GM15510 (cell line): ENCODE data around the gene TOMM40L.

Source experiments
- POLR2A ChIP-seq: IDR thresholded peaks from 3 replicates; pipeline ENCODE4 v1.6.1; 2011; ENCODE audit warnings: borderline replicate concordance; ENCODE audit not compliant: insufficient read length; ENCODE audit errors: extremely low read depth

The TOMM40L gene

GRCh38 chr1:161192476-161193465 is 33.1 kb upstream of the TOMM40L start:
- TF ChIP-seq POLR2A, result no peak

- no peak for TF ChIP-seq POLR2A
These were observed 32.2 kb upstream of the TOMM40L start for GRCh38 chr1:161193561-161194235.

GRCh38 chr1:161195171-161195570 is 30.7 kb upstream of the TOMM40L start:
- TF ChIP-seq POLR2A, result no peak

- no peak for TF ChIP-seq POLR2A
These were observed 29.7 kb upstream of the TOMM40L start for GRCh38 chr1:161196111-161196510.

GRCh38 chr1:161196521-161197451 is 29.1 kb upstream of the TOMM40L start:
- TF ChIP-seq POLR2A, result no peak

GRCh38 chr1:161197560-161198193 is 28.2 kb upstream of the TOMM40L start:
- no peak for TF ChIP-seq POLR2A

- TF ChIP-seq POLR2A, result no peak
These were observed 27.5 kb upstream of the TOMM40L start for GRCh38 chr1:161198194-161198896.

GRCh38 chr1:161198897-161199431 is 26.9 kb upstream of the TOMM40L start, which contains the start of gene ADAMTS4:
TSS of gene ADAMTS4 (minus strand) at chr1:161199054. CDS start at chr1:161198627, 427 bp downstream.
- no peak for TF ChIP-seq POLR2A

- no peak for TF ChIP-seq POLR2A
These were observed 26.2 kb upstream of the TOMM40L start for GRCh38 chr1:161199506-161200139.

- TF ChIP-seq POLR2A, result no peak
These were observed 25.4 kb upstream of the TOMM40L start for GRCh38 chr1:161200421-161200991.

GRCh38 chr1:161200992-161201835 is 24.6 kb upstream of the TOMM40L start:
- no peak for TF ChIP-seq POLR2A
